K562 (cell line): ENCODE data around the gene GAB1. TPM values are rescaled to one million over a fixed set of nuclear protein-coding genes. Genes with fewer than 3 reads are reported as not detected.

ENCODE experiments used
- ATAC-seq: fragments of 200-7000 bp; cut with Tn5 transposase; 3 replicates; pipeline ENCODE4 v1.9.1; 2020; ENCODE audit warnings: moderate library complexity
- BruUV-seq: library from RNA; stranded (reverse); fragments of 400-500 nt; replicated peaks from 2 replicates; lab custom pipeline; 2021; lab: Mats Ljungman, UMichigan
- CTCF ChIA-PET: fragments of 300-600 bp; formaldehyde crosslinking; extraction: SDS; loops from one replicate; lab custom pipeline; 2021; ENCODE audit warnings: low intra/inter-chr PET ratio; lab: Yijun Ruan, JAX
- POLR2A ChIA-PET: fragments of 300-600, 350-650 bp; sonication (Branson Sonifier 250); formaldehyde crosslinking; extraction: SDS; loops from one replicate; lab custom pipeline; 2021; ENCODE audit warnings: antibody characterized with exemption, inconsistent platforms; lab: Yijun Ruan, JAX
- DNase-seq, 4 experiments: peaks; one replicate each; pipeline versions ENCODE4 v3.0.0 to v3.0.0-alpha.2; 2011 to 2018; ENCODE audit warnings: low spot score in 3 of 4, mixed read lengths in 3 of 4; ENCODE audit errors: extremely low read depth in 1 of 4
- FAIRE-seq: peaks from 2 replicates; lab custom pipeline; 2011; peaks lifted over from hg19 to GRCh38; lab: Jason Lieb, UNC
- H2AFZ ChIP-seq: 2 replicates; pipeline ENCODE4 v1.6.0; 2011; ENCODE audit warnings: low read depth, low read length, control low read depth, inconsistent platforms
- H3K27ac ChIP-seq: fragments of 200-600 bp; 3 replicates; pipeline ENCODE4 v1.8.0; 2011; ENCODE audit warnings: low read depth, mild to moderate bottlenecking, control low read depth, inconsistent platforms, low read length, moderate library complexity, mixed read lengths; ENCODE audit errors: extremely low read depth
- H3K27me3 ChIP-seq, 2 experiments: fragments of 300-600 bp in 1 of 2; 2 replicates in 1 of 2; 3 replicates in 1 of 2; pipeline versions ENCODE4 v1.6.0 to v1.8.0; 2011; ENCODE audit warnings: inconsistent platforms in 2 of 2, low read length in 2 of 2, mild to moderate bottlenecking in 1 of 2, mixed read lengths in 1 of 2, moderate library complexity in 1 of 2; ENCODE audit not compliant: control insufficient read depth in 2 of 2, insufficient read depth in 2 of 2
- H3K36me3 ChIP-seq: fragments of 300-600 bp; 3 replicates; pipeline ENCODE4 v1.8.0; 2011; ENCODE audit warnings: mild to moderate bottlenecking, low read length, inconsistent platforms; ENCODE audit not compliant: control insufficient read depth, insufficient read depth
- H3K4me1 ChIP-seq, 2 experiments: fragments of 200-600 bp in 1 of 2; replicated peaks in 1 of 2; 2 replicates in 1 of 2; 3 replicates in 1 of 2; pipeline versions ENCODE4 v1.5.1 to v1.8.0; 2011; ENCODE audit warnings: inconsistent platforms in 2 of 2, low read length in 2 of 2, mild to moderate bottlenecking in 1 of 2, mixed read lengths in 1 of 2, moderate library complexity in 1 of 2; ENCODE audit not compliant: control insufficient read depth in 2 of 2, insufficient read depth in 2 of 2
- H3K4me2 ChIP-seq: 2 replicates; pipeline ENCODE4 v1.6.1; 2011; ENCODE audit warnings: low read length, control low read depth, inconsistent platforms, mixed read lengths; ENCODE audit not compliant: insufficient read depth
- H3K4me3 ChIP-seq: fragments of 200-600 bp; sonication (generic), shearing (Covaris generic); 2 replicates; pipeline ENCODE4 v1.5.1; 2016; ENCODE audit warnings: control low read depth, inconsistent platforms
- H3K79me2 ChIP-seq: fragments of 200-600 bp; 3 replicates; pipeline ENCODE4 v1.8.0; 2011; ENCODE audit warnings: low read length, inconsistent platforms; ENCODE audit not compliant: control insufficient read depth, insufficient read depth
- H3K9ac ChIP-seq, 2 experiments: 2 replicates each; pipeline versions ENCODE4 v1.6.0 to v1.6.1; 2011; ENCODE audit warnings: low read depth in 2 of 2, low read length in 2 of 2, control low read depth in 1 of 2, inconsistent platforms in 1 of 2, mild to moderate bottlenecking in 1 of 2, mixed read lengths in 1 of 2; ENCODE audit not compliant: insufficient read depth in 1 of 2
- H3K9me1 ChIP-seq: one replicate; pipeline ENCODE4 v1.6.0; 2011; ENCODE audit warnings: inconsistent platforms, mild to moderate bottlenecking, low read length, moderate library complexity; ENCODE audit not compliant: control insufficient read depth, insufficient read depth
- H3K9me3 ChIP-seq: replicated peaks from 2 replicates; pipeline ENCODE4 v1.5.1; 2011; ENCODE audit warnings: low read depth, low read length, inconsistent platforms; ENCODE audit not compliant: control insufficient read depth, insufficient read depth
- H4K20me1 ChIP-seq: replicated peaks from 2 replicates; pipeline ENCODE4 v1.6.1; 2011; ENCODE audit warnings: low read length, inconsistent platforms, mixed read lengths; ENCODE audit not compliant: control insufficient read depth, insufficient read depth
- CBFA2T3 ChIP-seq: fragments of 450-650 bp; IDR thresholded peaks from 2 replicates; pipeline ENCODE4 v1.6.1; 2017
- KDM1A ChIP-seq, 2 experiments: fragments of 450-650 bp; IDR thresholded peaks; 2 replicates each; pipeline ENCODE4 v1.6.1; 2016; ENCODE audit warnings: mild to moderate bottlenecking in 2 of 2
- PTBP1 ChIP-seq: fragments of 200-400 bp; formaldehyde crosslinking; IDR thresholded peaks from 2 replicates; pipeline ENCODE4 v1.6.1; 2017; ENCODE audit warnings: low read depth, low read length
- RCOR1 ChIP-seq, 2 experiments: IDR thresholded peaks; 2 replicates each; pipeline ENCODE4 v1.6.1; 2012; ENCODE audit warnings: low read depth in 2 of 2, low read length in 2 of 2, borderline replicate concordance in 1 of 2, improper control_type of control experiment in 1 of 2
- SNIP1 ChIP-seq: fragments of 450-650 bp; IDR thresholded peaks from 2 replicates; pipeline ENCODE4 v1.7.1; 2017; ENCODE audit warnings: low read depth, mild to moderate bottlenecking
- SREBF1 ChIP-seq: fragments of 150-350 bp; IDR thresholded peaks from 2 replicates; pipeline ENCODE4 v1.6.1; 2014; ENCODE audit warnings: antibody characterized with exemption, low read depth, low read length, borderline replicate concordance
- SRSF3 ChIP-seq: fragments of 200-400 bp; formaldehyde crosslinking; IDR thresholded peaks from 2 replicates; pipeline ENCODE4 v1.6.1; 2016; ENCODE audit warnings: mild to moderate bottlenecking, low read length, moderate library complexity; ENCODE audit not compliant: insufficient read depth
- ZC3H4 ChIP-seq: sonication (generic); formaldehyde crosslinking; IDR thresholded peaks from 2 replicates; pipeline ENCODE4 v1.9.0; 2021; ENCODE audit warnings: missing genetic modification reagents, borderline replicate concordance
- WGBS: fragments of 100-300 bp; shearing (Covaris generic); methylation state at CpG from one replicate; pipeline ENCODE4 v1.1.6; 2016; ENCODE audit warnings: low coverage, mixed read lengths; ENCODE audit not compliant: insufficient coverage; ENCODE audit errors: missing lambda C conversion rate; 5-methylcytosine and 5-hydroxymethylcytosine counted together
- in situ Hi-C: fragments of 300-500 bp; cut with MboI; formaldehyde crosslinking; loops from 4 replicates; pipeline ENCODE4 v1.15.0; 2018; ENCODE audit warnings: inconsistent platforms, mixed read lengths
- intact Hi-C: fragments of 100-400 bp; cut with micrococcal nuclease; formaldehyde crosslinking; loops from 2 replicates; pipeline ENCODE4 v1.14.2; 2022
- polyA plus RNA-seq, 8 experiments: library from polyadenylated mRNA; depleted of rRNA in 4 of 8; stranded (reverse) in 5 of 8; unstranded in 3 of 8; fragments of >200 nt; fragmentation: Nextera tagmentation in 2 of 8; fragmentation: Illumina TruSeq in 1 of 8; extraction: Ambion mirVana in 2 of 8; extraction: Trizol in 1 of 8; gene quantifications; 2 replicates each; pipeline versions ENCODE4 v1.2.1 to v1.2.3, GENCODE V29; 2011 to 2014; ENCODE audit warnings: inconsistent platforms in 1 of 8, missing spikeins in 1 of 8
- total RNA-seq, 7 experiments: library from RNA; depleted of rRNA in 6 of 7; stranded (reverse); fragments of >200 nt in 6 of 7; fragmentation: Illumina TruSeq in 2 of 7; extraction: Trizol in 2 of 7; gene quantifications; 2 replicates each; pipeline versions ENCODE4 v1.2.1 to v1.2.3, GENCODE V29; 2011 to 2021; ENCODE audit warnings: low replicate concordance in 1 of 7

Gene GAB1
- total and polyA plus RNA-seq, 9 of the 15 experiments (the other 6 are each of a cell fraction or from before 2014, with no cell fraction given): 1.3 to 14.6 (median 7.5) TPM

- TF ChIP-seq ZC3H4 (CRISPR knock-in tag) (no peak), PTBP1 (no peak), SRSF3 (no peak), SNIP1 (no peak)
- H3K9ac ChIP-seq: no peak overlapping the region
- DNase-seq (no peak), FAIRE-seq (peak; percentile 23), ATAC-seq (peak; percentile 39)
- H3K4me1 ChIP-seq: peaks cover 17 to 18% of the 10 kb centered on the region in 2 experiments
- ChIA-PET CTCF (no interaction called here), POLR2A (interaction anchor here (2.1 to 2.4 kb wide), 2 partner anchors 10 to 16 kb away, joined by 4 to 11 read pairs; no protein-coding TSS in a partner anchor)
- intact Hi-C loops: no loop called here
- no TSS peak for BruUV-seq
- H4K20me1 ChIP-seq: no peaks in the 10 kb centered on the region; the same call in 1 of the 2 replicates
- in situ Hi-C loops: no loop called here
- H3K4me3 ChIP-seq: no peak overlapping the region
- no peak overlapping the region for H3K27ac ChIP-seq
- H3K27me3 ChIP-seq: no peaks in the 10 kb centered on the region
- 25% methylated on average over 2 of the region's 2 CpGs for WGBS
- peaks cover 76% of the 10 kb centered on the region for H3K79me2 ChIP-seq
- H3K4me2 ChIP-seq: no peak overlapping the region
- H3K9me1 ChIP-seq: no peaks in the 10 kb centered on the region
- no peaks in the 10 kb centered on the region for H3K9me3 ChIP-seq
- no peak overlapping the region for H2AFZ ChIP-seq
- H3K36me3 ChIP-seq: no peaks in the 10 kb centered on the region
Observed at GRCh38 chr4:143353797-143354196, 17.1 kb downstream of the GAB1 start.

GRCh38 chr4:143354990-143355389 lies 18.3 kb downstream of the GAB1 start:
- Histone ChIP-seq H3K9me3 (no peaks in the 10 kb centered on the region), H3K9me1 (no peaks in the 10 kb centered on the region), H3K9ac (no peak overlapping the region), H3K79me2 (peaks cover 87% of the 10 kb centered on the region), H3K27ac (no peak overlapping the region), H4K20me1 (no peaks in the 10 kb centered on the region; the same call in 1 of the 2 replicates), H3K4me3 (no peak overlapping the region), H3K4me2 (no peak overlapping the region), H3K36me3 (no peaks in the 10 kb centered on the region), H3K27me3 (no peaks in the 10 kb centered on the region), H3K4me1 (peaks cover 8 to 29% of the 10 kb centered on the region in 2 experiments), H2AFZ (no peak overlapping the region)
- TF ChIP-seq KDM1A (IDR thresholded peaks at IDR 0.05) (peak in 1 of 2 experiments; percentile 58; a peak in 3 of 4 replicates), RCOR1 (IDR thresholded peaks at IDR 0.05; ENCODE audit: borderline replicate concordance in 1 of 2, low read depth in 2 of 2, low read length in 2 of 2) (0 out of 4 replicates have a peak, but pooled peaks of 1 of the 2 experiments have one; percentile 17), CBFA2T3 (peak; percentile 19; the same call in 1 of the 2 replicates), SREBF1 (no peak)
- intact Hi-C loops (no loop called here), in situ Hi-C loops (no loop called here)
- DNase-seq (no peak), ATAC-seq (no peak), FAIRE-seq (no peak)
- POLR2A ChIA-PET: no interaction called here
- 71% methylated on average over 2 of the region's 2 CpGs for WGBS
- CTCF ChIA-PET: no interaction called here
- BruUV-seq: no TSS peak
